HG03521 (cell line): ENCODE measurements around the gene GLRX.

Source experiments
- ATAC-seq: cut with Tn5 transposase; IDR thresholded peaks from one replicate; pipeline ENCODE4 v1.9.1; 2021; ENCODE audit warnings: mild to moderate bottlenecking, moderate library complexity; ENCODE audit not compliant: unreplicated experiment

Gene GLRX, protein sequence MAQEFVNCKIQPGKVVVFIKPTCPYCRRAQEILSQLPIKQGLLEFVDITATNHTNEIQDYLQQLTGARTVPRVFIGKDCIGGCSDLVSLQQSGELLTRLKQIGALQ

DNA sequence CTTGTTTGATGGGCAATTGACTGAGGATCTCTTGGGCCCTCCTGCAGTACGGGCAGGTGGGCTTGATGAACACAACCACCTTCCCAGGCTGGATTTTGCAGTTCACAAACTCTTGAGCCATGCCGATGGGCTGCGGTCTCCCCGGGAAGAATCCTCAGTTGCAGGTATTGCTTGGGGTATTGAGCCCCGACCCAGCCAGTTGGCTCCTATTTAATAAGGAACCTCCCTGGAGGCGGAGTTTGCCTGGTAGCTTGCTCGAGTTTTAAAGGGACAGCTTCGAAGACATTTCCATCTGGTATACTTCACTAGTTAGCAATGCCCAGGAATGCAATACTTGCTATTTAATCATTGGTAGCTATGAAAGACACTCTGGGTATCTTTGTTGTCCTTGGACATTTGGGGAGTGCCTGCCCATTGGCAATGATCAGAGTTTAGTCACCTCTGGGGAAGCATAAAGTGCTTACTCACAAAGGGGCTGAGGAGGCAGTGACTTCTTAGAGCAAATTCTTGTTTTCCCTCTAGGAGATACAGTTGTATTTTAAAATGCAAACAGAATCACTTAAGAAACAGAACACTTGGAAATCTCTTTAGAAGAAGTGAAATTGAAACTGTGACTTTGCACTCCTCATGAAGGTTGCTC is at the start of gene GLRX:
Gene GLRX (minus strand): TSS at position 185 of the 640 bp plus-strand sequence. CDS start 64 bp downstream, at position 121.
- ATAC-seq: peak; percentile 31

DNA sequence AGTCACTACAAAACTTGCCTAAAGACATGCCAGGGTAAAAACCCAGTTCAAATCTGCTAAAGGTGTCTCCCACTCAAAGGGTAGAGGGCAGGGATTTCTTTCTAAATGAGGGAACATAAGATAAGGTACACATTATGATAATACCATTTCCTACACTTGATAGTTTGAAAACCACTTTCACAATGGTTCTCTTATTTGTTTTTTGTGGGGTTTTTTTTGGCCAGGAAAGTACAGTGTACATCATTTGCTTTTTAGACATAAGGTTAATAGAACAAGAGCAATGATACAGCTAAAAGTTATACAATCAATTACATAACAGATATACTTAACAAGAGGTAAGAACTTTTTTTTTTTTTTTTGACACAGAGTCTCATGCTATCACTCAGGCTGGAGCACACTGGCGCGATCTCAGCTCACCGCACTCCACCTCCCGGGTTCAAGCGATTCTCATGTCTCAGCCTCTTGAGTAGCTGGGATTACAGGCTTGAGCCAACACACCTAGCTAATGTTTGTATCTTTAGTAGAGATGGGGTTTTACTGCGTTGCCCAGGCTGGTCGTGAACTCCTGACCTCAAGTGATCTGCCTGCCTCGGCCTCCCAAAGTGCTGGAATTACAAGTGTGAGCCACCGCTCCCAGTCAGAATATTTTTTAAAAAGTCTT is 48.8 kb upstream of the GLRX start:
- ATAC-seq: no peak

DNA sequence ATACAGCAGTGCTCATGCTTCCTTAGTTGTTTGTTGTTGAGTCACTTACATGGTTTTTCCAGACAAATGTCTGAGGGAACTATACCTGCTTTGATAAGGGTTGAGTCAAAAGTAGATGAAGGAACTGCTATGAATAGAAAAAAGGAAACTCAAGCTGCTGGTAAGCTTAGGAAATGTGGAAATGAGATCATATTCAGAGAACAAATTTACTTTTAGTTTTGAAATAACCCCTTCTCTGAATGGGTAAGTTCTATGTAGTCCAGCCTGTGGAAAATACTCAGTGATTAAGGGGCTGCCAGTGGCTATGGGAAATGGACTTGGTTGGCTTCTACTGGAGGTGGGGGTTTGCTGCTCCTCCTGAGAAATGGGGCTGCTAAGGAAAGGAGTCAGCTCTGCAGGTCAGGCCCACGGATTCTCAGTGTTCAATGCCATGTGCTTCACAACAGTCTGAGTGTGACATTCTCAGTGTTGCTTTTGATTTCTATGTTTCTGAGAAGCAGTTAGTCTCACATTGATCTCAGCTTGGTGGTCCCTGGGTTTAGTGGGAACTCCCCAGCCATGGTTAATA is 47.7 kb upstream of the GLRX start:
- peak; percentile 47 for ATAC-seq

DNA sequence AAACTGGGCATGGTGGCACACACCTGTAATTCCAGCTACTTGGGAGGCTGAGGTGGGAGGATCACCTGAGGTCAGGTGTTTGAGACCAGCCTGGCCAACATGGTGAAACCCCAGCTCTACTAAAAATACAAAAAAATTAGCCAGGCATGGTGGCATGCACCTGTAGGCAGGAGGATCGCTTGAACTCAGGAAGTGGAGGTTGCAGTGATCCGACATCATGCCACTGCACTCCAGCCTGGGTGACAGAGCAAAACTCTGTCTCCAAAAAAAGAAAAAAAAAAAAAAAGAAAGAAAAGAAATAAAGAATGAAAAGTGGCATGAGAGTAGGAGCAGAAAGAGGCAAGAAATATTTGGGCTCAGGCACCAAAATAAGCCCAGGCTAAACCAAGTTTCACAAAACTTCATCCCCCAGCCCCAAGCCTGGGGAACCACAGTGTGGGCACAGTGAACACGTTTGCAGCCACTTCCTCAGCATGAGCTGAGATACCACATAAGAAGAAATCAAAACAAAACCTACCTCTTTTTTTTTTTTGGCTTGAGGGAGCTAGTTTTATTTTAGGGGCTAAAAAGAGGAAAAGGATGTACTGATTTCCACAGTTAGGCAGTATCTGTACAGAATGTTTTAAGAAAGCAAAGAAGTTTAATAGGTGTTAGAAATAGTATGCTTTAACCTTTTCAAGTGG is 46.8 kb upstream of the GLRX start:
- ATAC-seq: peak; percentile 39

DNA sequence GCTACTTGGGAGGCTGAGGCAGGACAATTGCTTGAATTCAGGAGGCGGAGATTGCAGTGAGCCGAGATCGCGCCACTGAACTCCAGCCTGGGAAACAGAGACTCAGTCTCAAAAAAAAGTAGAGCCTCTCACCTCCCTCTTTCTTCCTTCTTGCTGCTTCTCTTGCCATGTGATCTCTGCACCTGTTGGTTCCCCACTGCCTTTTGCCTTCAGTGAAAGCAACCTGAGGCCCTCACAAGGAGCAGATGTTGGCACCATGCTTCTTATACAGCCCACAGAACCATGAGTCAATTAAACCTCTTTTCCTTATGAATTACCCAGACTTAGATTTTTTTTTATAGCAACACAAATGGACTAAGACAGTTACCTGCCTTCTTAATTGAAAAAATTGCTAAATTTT is 45.6 kb upstream of the GLRX start:
- ATAC-seq: no peak

DNA sequence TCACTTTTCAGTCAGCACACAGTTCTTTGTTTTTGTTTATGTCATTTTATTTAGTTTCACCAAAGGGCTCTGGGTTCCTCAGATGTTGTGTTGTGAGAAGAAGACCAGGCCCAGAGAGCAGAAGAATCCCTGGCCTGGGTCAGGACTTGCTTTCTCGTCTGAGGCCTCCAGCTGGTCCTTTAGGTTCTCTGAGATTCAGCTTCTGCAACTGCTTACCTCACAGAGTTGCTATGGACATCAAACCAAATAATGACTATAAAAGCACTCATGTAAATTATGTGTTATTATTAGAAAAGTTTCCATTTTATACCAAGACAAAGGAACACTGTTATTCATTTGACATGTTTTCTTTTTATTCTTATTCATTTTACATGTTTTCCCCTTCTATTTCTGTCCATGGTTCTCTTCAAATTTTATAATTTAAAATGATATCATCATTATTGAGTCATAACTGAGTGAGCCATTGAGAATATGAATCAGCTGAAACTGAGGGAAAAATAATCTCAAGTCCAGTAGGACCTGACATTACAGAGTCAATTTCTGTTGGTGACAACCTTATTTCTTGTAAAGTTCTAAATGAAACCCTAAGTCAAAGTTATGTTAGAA is 44.0 kb upstream of the GLRX start:
- ATAC-seq: no peak

DNA sequence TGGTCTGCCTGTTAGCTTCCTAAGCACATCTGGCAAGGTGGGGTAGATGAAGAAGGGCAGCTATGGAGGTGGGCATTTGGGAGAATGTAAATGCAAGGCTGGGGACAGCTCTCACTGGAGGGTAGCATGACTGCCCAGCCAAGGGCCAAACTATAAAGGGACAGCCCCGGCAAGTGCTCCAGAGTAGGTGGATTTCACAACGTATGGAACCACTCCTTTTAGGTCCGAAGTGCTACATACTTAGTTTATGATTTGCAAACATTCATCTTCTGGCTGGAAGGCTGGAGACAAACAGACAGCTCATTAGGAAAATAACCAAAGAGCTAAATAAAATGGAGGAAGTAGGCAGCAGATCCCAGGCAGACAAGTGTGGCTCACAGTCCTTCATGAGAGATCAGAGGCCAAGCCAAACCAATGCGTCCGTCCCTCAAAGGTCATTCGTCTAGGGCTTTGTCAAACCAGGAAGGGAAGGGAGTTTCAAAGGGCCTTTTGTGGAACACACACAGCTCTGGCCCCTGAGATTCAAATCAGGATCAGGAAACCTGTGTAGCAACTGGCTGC is 42.5 kb upstream of the GLRX start:
- ATAC-seq: no peak

DNA sequence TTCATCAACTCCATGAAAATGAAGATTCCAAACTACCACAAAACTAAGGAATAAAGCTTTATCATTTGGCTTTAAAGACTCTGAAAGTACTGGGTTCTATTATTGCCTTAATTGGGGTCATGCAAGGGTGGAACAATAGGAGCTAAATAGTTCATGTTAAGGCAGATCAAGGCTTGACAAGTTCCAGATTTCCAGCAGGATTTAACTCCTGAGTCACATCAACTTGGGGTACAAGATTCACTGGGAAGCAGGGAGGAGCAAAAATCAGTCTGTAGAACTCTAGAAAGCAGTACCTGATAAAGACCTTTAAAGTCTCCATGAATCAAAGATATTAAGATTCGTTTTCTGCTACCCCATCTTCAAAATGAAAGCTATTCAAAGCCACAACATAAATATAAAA is 41.9 kb upstream of the GLRX start:
- no peak for ATAC-seq

DNA sequence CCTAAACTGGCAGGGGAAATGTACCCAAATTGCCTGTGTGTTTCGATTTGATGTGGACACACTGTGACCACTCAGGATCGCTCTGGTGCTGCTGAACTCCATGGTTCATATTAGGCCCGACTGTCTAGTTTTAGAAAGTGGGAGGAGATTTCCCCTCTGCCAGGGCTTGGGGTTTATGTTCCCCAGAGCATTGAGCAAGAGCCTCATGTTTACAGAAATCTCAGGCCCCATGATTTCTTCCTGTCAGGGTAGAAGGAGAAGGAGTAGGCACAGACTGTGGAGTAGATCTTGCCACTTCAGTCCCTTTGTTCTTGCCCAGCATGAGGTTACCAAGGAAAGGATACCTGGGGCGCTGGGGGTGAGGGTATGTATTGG is 40.8 kb upstream of the GLRX start:
- ATAC-seq: no peak

DNA sequence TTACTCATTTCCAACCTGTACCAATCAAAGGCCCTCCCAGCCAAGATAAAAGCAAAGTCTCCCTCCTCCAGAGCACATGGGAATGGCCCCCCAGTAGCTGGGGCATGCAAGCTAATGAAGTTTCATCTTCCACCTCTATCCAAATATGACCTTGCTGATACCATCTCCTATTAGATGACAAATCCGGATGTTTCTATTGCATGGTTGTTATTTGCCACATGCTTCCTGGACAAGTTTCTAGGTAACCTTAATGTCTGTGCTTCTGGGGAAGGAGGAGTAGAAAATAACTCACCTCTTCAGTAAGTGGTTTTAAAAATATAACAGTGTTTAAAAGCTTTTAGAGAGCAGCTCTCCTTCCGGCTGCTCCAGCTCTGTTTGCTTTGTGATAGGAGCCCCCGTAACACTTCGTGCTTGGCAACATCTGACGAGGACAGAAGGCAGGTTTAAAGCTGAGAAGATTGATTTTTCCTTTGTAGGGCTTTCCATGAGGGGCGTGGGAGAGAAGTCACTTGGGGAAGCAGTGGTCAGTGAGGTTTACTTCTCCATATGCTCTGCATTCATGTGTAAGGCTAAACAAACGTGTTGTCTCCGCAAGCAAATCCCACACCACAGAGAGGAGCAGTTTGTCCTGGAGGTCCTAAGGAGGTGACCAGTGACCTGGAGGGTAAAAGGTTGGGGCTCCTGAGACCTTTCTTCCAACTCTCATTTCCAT is 40.3 kb upstream of the GLRX start:
- ATAC-seq: no peak

DNA sequence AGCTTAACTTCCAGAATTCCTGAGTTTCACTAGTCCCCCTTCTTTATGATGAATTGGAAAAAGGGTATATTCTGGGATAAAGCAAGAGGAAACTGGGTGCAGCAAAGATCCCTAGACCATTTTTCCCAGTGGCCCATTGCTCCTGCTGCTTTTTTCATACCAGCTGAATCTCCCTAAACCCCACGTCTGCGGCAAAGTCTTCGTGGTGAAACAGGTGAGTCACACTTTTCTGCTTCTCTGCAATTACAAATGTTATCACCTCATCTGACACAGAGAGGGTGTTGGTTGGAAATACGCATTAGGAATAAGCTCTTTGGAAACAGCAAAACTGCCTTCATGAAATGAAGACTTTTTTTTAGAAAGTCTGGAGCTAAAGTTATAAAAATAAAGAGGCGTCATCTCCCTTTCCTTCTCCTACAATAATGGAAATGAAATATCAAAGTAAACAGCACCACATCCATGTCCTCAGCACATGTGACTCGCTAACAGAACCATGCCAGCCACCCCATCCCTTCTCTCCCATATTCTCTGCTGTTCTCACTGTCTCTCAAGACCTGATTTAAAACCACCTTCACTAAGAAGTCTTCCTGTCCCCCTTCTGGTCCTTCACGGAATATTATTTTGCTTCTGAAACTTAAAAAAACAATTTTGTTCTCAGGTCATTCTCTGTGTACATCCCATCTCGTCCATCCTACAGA is 39.5 kb upstream of the GLRX start:
- no peak for ATAC-seq

DNA sequence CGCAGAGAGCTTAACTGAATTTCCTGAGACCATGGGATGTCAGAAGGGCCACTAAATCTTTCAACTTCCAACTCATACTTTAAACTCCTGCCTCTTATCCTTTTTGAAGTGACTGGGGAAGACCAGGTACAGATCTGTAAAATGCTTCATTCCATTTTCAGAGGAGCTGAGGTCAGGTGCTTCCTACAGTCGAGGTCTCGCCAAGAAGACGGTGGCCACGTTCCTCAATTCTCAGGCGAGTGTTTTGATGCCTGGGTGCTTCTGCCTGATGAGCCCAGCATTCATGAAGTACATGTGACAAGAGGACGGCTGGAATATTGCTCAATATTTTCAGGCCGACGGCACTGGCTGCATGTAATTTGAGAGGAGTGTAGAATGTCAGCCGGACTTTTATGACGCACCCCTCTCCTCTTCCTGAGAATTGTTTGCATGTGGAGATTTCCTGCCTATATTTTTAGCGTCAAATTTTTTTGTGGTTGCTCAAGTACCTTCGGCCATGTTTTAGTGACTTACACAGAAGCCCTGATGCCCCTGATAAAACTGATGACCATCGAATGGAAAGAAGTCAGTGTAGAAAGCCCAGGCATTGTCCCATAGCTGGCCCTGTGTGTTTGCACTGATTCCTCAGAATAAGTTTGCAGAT is 38.8 kb upstream of the GLRX start:
- no peak for ATAC-seq

DNA sequence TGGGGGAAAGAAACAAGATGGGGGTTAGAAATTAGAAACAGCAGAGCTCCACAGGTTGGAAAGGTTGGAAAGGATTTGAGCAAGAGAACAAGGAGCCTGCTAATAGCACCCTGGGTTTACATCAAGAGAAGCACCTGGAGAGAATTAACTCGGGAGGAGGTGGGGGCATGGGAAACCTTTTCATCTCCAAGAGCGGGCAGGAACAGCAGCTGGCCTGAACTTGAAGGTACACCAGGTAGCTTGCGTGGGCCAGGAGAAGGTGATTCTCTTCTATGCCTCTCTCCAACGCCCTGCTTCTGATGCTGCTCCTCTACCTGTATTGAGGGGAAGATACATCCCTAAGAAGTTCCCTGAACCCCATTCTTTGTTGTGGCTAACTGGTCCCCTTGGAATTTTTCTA is 37.1 kb upstream of the GLRX start:
- no peak for ATAC-seq

DNA sequence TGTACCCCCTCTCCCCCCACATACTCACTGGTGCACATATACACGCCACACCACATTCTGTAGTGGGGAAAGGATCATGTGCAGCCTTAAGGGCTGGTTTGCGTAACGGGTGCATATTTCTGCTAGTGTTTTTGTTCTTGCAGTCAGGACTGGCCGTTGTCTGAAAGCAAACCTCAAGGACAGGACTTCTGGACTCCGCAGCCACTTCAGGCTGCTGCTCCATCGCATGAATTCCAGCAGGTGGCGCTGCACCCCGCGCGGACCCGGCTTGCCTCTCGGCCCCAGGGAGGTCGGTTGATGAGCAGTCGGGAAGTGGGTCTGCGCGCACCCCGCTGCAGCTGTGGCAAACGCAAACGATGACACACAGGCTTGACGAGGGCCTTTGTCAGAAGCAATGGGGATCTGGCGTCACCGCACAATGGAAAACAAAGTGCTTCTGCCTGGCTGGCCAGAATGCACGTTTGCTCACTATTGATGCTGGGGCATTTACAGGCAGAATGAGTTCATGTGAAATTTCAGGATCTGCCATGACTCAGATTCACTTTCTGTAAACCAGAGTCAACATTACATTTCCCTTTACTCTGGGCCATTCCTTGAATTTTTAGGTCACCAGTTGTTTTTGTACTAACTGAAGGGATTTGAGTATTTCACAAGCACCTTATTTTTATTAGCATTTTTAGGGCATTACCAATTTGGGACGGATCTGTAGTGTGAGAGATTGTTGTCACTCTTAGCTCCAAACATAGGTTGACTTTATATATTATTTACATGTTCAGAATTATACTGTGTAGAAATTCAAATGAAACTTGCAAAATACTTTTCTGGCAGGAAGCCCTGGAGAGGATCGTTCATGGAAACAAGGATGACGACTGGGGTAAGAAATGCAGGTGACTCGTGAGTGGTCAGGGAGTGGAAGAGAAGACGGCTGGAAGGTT is 36.4 kb upstream of the GLRX start:
- peak; percentile 95 for ATAC-seq

DNA sequence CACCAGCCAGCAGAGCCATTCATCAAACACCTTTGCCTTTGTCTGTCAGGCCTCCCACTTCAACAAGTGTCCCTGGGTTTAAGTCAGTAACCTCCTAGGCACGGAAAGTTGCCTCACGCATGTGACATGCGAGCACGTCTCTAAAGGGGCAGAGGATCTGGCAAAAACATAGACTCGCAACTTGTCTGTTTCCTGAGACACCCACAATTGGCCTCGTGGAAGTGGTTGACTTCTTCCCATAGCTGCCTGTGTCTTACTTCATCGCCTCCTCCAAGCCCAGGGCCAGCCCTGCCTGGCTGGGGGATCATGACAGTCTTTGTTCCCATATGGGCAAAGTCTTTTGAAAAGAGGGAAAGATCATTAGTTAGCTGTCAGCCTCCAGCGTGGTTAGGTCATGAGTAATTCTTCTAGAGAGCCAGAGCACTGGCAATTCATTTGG is 35.5 kb upstream of the GLRX start:
- no peak for ATAC-seq

DNA sequence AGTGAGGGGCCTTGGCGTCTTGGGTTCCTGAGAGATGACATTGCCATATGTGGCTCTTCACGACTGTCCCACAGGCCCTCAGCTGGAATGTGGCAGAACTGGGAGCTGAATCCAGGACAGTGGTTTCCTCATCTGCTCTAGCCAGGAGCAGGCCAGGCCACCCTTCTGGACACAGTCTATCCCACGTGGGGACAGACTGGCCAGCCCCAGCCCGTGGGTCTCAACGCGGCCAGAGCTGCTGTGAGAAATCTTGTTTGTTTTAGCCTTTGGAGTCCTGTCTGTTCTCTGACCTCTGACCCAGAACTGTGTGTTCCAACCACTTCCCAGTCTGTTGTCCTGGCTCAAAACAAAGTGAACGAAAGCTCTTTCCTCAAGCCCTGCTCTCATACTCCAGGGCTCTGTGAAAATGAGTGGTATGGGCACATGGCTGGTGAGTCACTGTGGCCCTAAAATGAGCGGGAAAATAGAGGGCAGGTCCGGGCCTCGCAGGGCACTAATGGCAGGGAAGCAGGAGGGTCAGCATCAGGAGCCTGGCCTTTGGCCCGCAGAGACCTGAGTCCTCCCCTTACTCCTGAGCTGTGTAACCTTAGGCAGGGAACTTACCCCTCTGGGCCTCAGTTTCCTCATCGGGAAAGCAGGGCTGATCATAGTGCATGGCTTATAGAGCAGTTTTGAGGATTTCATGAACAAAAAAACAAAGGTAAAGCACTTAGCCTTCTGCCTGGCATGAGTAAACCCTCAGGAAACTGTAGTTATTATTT is 34.8 kb upstream of the GLRX start:
- no peak for ATAC-seq

DNA sequence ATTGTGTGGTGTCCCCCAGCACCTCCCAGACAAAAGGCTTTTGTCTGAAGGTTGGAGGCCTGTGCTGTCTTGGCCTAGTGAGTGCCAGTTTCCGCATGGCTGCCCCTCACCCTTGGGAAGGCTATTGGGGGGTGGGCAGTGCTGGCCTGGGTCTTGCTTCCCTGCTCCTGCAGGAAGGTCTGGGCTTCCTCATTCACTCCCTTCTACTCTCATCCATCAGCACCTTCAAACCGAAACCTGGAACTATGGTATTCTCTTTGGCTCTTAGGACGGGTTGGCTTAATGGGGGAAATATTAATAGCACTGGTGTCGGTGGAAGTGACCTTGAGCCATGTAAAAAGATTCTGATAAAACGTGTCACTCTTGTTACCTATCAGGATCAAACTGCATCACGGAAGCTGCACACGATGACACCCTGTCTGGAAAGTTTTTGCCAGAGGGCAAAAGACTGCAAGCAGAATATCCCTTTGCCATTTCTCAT is 34.0 kb upstream of the GLRX start:
- no peak for ATAC-seq
